Fibroblast of skin of right biceps (primary cell): ENCODE measurements around the gene NPLOC4.
"Not testable (repeated sequence)": the region's sequence is repeated elsewhere in the genome, so short reads cannot be mapped to it uniquely, and the experiment has no call there.

ENCODE experiments used
- DNase-seq: peaks from one replicate; pipeline ENCODE4 v3.0.0-alpha.2; 2013

NPLOC4 gene

DNA sequence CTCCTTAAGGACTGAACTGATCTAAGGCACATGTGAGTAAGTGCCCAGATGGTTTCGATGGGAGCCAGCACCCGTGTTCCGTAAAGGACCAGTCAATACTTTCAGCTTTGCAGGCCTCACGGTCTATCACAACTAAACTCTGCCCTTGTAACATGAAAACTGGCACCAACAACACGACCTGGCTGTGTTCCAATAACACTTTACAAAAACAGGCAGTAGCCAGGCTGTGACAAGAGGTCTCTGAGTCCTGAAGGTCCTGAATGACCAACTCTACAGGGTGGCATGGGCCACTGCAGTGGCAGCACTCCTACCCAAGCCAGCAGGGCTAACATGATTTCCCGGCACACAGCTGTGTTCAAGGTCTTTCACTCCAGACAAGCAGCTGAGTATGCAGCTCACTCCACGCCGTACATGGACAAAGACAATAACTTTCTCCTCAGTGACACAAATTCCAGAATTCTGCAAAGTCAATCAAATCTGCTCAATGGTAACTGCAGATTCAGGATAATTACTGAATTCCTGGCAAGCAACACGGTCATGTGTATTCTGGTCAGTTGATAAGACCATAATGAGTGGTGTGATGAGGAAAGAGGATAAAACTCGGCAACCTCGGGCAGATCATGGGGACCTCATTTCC, 15.3 kb downstream of the NPLOC4 start:
- DNase-seq = no peak

GRCh38 chr17:81618307-81618706, 18.6 kb downstream of the NPLOC4 start:
- not testable (repeated sequence) for DNase-seq

DNA sequence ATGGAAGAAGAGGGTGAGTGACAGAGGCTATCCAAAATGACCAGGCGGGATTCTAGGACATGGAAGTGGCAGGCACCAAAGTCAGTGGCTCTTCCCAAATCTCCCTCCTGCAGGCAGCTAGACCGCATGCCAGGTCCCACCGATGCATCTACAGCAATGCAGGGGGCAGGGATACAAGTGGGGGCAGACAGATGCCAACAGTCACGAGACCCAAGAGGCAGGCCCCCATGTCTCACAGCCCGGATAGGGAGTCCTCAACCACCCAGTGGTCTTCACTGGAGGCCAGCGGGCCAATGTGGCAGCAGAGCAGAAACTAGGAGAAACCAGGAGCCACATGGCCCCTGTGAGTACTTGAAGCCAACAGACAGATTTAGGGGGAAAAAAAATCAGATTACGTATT, 20.0 kb downstream of the NPLOC4 start:
- DNase-seq = no peak

GRCh38 chr17:81615401-81615930, 21.4 kb downstream of the NPLOC4 start:
- no peak for DNase-seq

GRCh38 chr17:81612172-81612970, 24.5 kb downstream of the NPLOC4 start:
- no peak for DNase-seq

DNA sequence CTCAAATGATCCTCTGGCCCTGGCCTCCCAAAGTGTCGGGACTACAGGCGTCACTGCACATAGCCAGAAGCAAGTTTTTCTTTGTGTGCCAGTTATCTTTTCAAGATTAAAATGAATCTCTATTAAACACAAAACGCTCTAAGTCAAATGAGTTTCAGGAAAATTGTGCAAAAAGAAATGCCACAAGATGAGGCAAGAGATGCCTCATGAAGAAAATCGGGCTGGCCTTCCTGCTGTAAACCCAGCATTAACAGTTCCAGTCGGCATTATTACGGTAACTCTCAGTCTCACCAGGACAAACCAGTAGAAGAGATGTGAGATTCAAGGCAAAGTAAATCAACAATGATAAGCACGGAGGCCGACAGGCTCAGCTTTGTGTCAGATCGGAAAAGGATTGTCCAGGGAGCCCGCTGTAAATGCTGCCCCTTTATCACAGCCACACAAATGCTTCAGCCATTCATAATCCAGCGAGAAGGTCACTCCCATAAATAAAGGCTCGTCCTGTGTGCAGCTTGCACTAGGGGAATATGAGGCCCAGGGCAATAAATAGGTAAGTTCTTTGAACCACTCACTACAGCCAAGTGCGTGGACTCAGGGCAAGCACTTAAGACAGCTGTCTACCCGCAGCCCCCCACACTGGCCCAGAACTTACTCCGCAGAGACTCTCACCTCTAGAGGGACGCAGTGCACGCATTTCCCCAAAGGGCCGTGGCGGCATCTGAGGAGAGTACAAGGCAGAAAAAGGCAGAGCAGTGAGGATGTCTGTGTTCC, 27.2 kb downstream of the NPLOC4 start:
- no peak for DNase-seq

DNA sequence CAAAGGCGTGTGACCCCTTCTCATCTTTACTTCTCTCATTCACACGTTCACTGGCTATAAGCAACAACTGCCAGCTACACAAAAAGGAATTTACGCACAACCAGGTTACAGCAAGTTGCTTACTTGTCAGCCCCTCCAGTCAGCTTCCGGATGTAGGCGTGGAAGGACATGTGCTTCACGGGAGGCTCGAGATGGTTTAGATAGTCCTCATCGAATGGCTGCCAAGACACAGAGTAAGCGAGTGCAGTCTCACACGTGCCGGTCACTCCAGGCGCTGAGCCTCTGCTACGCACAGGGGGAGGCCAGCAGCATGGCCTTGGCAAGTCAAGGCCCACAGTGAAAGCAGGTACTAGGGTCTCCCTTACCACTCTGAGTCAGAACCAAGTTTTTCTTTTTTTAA, 28.3 kb downstream of the NPLOC4 start:
- no peak for DNase-seq

DNA sequence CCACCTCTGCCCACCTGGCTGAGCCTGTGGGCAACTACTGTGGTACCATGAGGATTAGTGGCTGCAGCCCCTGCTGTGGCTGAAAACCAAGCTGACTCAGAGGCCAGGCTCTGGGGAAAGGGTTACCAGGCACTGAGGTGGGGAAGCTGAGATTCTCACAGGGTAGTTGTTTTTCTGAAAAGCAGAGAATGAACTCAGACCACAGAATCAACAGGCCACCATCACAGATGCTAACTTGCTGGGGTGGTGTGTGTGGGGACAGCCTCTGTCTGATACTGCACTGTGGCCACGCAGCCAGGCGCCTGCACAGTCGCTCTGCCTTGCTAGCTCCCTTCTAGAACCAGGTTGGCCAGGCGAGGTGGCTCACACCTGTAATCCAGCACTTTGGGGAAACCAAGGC, 28.8 kb downstream of the NPLOC4 start:
- DNase-seq = no peak

- peak; percentile 28 for DNase-seq
Observed at GRCh38 chr17:81607431-81607830, 29.5 kb downstream of the NPLOC4 start.

DNA sequence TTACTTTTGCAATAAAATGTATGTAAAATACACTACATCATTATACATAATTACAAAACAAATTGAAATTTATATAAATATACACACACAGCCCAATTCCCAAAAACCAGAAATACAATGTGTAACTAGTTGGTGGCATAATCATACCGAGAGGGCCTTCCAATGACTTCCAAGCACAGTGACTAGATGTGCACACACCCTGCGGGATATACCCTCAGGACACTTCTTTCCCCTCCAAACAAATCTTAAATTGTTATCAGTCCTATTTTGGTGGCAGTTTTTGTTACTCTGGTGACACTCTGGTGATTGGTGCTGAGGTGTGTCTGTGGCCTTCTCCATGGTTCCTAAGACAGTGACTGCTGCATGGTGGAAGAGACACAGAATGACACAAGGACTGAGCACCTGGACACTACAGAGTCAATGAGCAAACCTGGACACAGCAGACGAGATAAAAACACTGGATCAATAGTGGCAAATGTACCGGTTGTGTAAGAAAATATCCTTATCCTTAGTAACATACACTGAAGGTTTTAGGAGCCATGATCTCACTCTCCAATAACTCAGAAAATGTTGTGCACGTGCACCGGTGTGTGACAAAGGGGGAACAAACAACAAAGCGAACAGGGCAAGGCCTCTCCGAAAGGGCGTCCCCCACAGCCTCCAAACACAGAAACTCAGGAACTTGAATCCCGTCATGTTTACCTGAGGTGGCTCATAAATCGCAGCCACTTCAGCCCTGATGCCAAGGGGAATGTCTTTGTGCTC, 32.9 kb downstream of the NPLOC4 start:
- no peak for DNase-seq

GRCh38 chr17:81601525-81602120, 35.3 kb downstream of the NPLOC4 start:
- peak; percentile 77 for DNase-seq

DNA sequence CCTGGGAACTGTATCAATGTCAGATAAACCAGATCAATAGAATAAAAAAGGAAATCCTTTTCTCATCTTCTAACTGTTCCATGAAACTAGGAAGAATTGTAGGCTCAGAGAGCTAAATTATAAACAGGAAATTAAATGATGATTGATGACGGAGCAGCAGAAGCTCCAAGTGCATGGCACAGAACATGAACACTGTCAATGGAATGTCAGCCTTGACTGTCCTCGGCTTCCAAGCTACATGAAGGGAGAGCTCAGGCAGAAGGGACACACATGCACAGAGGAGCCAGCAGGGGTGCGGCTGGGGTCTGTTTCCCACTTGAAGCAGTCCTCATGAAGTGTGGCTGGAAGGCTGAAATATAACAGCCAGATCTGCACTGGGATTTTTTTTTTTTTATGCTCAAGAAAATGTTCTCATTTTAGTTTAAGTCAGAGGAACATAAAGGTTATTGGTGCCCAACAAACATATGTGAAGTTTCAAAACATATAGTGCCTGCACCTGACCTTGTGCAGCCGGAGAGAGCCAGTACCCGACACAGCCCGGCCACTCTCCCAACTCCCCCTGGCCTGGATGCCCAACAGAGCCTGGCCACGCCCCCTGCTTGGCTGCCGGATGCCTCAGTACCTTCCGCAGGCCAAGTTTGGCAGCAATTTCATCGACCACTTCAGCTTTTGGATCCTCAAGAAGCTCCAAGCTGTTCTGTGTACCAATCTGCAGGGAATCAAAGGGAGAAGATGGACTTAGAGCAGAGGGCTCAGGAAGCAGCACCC, 37.0 kb downstream of the NPLOC4 start:
- DNase-seq = peak; percentile 90

DNA sequence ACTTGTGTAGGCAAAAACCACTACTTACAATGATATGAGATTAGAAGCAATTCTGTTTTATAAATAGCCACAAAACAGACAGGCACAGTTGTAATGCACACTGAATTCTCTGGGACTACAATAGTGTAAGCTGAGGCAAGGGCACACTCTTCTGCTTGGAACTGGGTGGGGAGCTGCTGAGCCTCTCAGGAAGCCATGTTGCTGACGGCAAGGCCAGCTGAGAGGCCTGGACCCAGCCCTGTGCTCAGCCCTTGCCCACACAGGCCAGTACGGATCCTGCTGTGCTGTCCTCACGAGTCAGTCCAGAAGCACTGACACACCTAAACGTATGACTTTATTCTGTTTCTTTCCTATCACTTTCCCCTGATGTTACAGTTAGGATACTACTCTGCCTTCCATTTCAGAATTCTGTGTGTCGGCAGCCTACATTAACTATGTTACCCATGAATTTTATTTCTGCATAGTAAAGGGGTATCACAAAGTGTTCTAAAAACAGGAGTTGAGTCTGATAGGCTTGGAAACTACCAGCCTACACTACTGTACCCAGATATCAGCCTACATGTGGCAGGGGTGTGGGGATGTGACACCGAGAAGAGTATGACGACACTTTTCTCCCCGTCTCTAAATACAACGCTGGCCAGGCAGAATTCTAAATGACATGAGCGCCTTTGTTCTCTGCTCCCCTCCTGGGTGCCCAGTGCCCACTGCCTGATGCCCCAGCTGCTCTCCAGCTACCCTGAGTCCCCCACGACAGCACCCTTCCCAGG, 43.6 kb downstream of the NPLOC4 start:
- no peak for DNase-seq

DNA sequence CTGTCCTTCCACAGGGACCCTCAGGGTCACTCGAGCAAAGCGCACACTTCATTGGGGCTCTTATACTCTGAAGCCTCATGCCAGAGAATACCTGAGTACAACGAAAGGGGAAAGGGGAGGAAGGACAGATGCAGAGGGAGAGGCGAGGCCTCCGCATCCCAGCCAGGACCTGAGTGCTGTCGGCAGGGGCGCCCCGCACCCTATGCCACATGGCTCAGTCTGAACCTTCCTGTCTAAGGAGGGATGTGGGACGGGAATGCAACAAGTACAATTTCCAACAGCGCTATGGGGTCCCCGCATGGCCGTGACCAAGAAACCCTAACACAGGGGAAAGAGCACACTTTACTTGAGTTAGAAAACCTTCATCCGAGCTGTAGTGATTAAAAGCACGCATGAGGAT, 44.9 kb downstream of the NPLOC4 start:
- DNase-seq = no peak

- DNase-seq = no peak
Observed at GRCh38 chr17:81590121-81590520, 46.8 kb downstream of the NPLOC4 start.

GRCh38 chr17:81589612-81590011, 47.3 kb downstream of the NPLOC4 start:
- no peak for DNase-seq

DNA sequence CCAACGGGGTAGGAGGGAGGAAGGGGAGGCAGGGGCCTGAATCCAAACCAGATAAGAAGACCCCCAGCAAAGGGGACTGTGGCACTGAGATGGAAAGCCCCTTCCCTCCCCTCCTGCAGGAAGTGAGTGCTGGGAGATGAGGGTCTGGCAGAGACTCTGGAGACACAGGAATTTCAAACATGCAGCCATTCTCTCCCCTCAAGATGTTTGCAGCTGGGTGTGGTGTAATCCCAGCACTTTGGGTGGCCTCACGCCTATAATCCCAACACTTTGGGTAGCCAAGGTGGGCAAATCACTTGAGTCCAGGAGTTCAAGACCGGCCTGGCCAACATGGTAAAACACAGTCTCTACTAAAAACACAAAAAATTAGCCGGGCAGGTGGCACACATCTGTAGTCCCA, 50.8 kb downstream of the NPLOC4 start:
- DNase-seq = no peak

GRCh38 chr17:81584771-81585170, 52.1 kb downstream of the NPLOC4 start:
- not testable (repeated sequence) for DNase-seq

DNA sequence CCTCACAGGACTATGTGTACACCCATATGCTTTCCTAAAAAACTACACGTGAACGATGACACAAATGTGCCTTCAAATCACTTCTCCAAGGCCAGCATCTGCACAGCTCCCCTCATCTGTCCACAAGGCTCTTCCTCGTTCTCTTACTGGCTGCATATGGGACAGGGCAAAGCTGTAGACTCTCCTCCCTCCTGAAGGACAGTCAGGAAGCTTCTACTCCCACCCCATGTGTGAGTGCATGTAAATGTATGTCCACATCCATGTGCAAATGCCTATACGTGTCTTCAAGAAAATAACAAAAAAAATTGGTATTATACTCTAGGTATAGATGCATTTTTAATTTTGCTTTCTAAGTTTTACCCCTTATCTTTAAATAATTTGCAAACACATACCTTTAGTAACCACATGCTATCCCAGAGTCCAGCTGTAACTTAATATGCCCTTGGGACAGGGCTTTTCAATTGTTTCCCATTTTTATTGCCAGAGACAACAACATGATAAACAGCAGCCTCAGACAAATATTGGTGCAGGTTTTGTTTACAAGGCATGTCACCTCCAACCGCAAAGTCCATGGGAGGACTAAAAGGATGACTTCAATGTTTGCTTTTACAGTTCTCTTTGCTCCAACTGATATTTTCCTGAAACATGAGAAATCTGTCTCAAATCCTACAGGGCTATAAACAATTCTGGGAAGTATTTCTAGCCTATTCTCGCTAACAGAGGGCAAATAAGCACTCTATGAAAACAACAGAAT, 53.1 kb downstream of the NPLOC4 start:
- no peak for DNase-seq

DNA sequence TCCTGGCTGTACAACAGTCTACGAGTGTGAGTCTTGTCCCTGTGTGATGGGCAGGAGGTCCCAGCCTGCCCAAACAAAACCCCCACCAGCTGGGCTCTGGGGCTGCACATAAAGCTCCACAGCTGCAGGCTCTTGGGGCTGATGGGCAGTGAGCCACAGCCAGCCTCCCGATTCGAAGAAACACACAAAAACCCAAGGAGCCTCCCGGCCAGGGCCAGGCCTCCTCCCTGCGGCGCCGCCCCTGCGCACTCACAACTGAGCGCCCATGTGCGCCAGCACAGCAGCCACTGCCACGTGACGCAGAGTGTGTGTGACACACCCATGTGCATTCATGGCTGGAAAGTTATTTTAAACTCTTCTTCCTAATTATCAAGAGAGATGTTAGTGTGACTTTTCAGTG, 54.2 kb downstream of the NPLOC4 start:
- no peak for DNase-seq
